BJ (cell line): ENCODE results near the gene TGIF2. TPM values are rescaled to one million over a fixed set of nuclear protein-coding genes. Genes with fewer than 3 reads are reported as not detected.

Source experiments
- CTCF ChIA-PET: fragments of 350-600 bp; formaldehyde crosslinking; extraction: SDS; loops from one replicate; lab custom pipeline; 2021; ENCODE audit warnings: antibody characterized with exemption, inconsistent platforms; lab: Yijun Ruan, JAX
- POLR2A ChIA-PET: fragments of 300-600 bp; sonication (Branson Sonifier 250); formaldehyde crosslinking; extraction: SDS; loops from one replicate; lab custom pipeline; 2021; ENCODE audit warnings: antibody characterized with exemption; lab: Charles Lee
- DNase-seq: peaks from one replicate; pipeline ENCODE4 v3.0.0-alpha.2; 2011; ENCODE audit warnings: low read depth
- H3K27me3 ChIP-seq: 2 replicates; pipeline ENCODE4 v1.6.0; 2011; ENCODE audit warnings: low read length; ENCODE audit not compliant: control insufficient read depth, insufficient read depth
- H3K36me3 ChIP-seq: 2 replicates; pipeline ENCODE4 v1.5.1; 2011; ENCODE audit warnings: low read length; ENCODE audit not compliant: control insufficient read depth, insufficient read depth
- H3K4me3 ChIP-seq: 2 replicates; pipeline ENCODE4 v1.5.1; 2011; ENCODE audit warnings: low read depth, mild to moderate bottlenecking, control low read depth, low read length
- polyA plus RNA-seq: library from polyadenylated mRNA; depleted of rRNA; stranded (reverse); fragments of >200 nt; gene quantifications from 2 replicates; pipeline ENCODE4 v1.2.3, GENCODE V29; 2011
- TF ChIP-seq, protein P1 (sequence below): IDR thresholded peaks from 2 replicates; pipeline ENCODE4 v1.5.1; 2011; ENCODE audit warnings: low read depth, mild to moderate bottlenecking, control low read depth, inconsistent platforms, low read length, moderate library complexity; ENCODE audit not compliant: insufficient read depth

The TGIF2 gene
- polyA plus RNA-seq, 1 experiment, result 10.8 TPM

DNA sequence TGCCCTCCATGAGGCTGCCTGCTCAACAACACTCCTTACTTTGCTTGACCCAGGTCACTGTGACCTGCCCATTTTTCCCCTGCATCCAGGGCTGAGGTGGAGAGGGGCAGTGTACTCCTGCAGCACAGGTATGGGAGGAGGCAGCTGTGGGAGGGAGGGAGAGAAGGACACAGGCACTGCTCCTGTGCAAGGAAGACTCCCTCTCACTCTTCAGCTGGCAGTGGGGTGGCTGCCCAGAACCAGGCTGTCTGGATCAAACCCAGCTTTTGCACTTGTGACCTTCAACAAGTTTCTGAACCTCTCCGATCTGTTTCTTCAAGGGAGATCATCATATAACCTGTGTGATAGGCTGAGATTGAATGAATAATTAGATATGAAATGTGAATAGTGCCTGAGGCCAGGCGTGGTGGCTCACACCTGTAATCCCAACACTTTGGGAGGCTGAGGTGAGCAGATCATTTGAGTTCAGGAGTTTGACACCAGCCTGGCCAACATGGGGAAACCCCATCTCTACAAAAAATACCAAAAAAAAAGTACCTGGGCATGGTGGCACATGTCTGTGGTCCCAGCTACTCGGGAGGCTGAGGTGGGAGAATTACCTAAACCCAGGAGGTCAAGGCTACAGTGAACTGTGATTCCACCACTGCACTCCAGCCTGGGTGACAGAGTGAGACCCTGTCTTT lies 14.1 kb downstream of the TGIF2 start:
- peaks cover 8% of the 10 kb centered on the region for H3K36me3 ChIP-seq
- POLR2A ChIA-PET, result no interaction called here
- CTCF ChIA-PET, result interaction anchor here (0.7 to 4.4 kb wide), 3 partner anchors 11 to 297 kb away, joined by 3 to 26 read pairs (median 4); partner anchors contain the start of gene RAB5IF
- no peak for DNase-seq
- TF ChIP-seq, protein P1, sequence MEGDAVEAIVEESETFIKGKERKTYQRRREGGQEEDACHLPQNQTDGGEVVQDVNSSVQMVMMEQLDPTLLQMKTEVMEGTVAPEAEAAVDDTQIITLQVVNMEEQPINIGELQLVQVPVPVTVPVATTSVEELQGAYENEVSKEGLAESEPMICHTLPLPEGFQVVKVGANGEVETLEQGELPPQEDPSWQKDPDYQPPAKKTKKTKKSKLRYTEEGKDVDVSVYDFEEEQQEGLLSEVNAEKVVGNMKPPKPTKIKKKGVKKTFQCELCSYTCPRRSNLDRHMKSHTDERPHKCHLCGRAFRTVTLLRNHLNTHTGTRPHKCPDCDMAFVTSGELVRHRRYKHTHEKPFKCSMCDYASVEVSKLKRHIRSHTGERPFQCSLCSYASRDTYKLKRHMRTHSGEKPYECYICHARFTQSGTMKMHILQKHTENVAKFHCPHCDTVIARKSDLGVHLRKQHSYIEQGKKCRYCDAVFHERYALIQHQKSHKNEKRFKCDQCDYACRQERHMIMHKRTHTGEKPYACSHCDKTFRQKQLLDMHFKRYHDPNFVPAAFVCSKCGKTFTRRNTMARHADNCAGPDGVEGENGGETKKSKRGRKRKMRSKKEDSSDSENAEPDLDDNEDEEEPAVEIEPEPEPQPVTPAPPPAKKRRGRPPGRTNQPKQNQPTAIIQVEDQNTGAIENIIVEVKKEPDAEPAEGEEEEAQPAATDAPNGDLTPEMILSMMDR, result no peak
- no peaks in the 10 kb centered on the region for H3K27me3 ChIP-seq
- no peak overlapping the region for H3K4me3 ChIP-seq

DNA sequence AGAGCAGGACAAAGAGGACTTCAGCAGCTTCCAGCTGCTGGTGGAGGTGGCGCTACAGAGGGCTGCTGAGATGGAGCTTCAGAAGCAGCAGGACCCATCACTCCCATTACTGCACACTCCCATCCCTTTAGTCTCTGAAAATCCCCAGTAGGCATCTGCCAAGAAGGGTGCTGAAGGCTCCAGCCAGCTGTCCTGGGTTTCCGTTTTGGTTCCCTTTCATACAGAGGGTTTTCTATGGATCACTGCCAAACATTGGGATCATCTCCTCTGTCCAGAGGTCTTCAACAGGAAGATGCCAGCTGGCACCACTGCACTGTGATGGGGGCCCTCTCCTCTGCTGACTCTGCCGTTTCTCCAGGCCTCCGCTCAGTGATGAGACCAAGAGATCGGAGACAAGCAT lies 17.9 kb downstream of the TGIF2 start:
- no peak overlapping the region for H3K4me3 ChIP-seq
- no peaks in the 10 kb centered on the region for H3K27me3 ChIP-seq
- TF ChIP-seq, protein P1, result no peak
- ChIA-PET CTCF (interaction anchor here (1.3 to 4.4 kb wide), 4 partner anchors 14 to 49 kb away, joined by 4 to 26 read pairs (median 11); partner anchors contain the start of genes MYL9 and RAB5IF), POLR2A (no interaction called here)
- DNase-seq, result no peak
- peaks cover 7% of the 10 kb centered on the region for H3K36me3 ChIP-seq

DNA sequence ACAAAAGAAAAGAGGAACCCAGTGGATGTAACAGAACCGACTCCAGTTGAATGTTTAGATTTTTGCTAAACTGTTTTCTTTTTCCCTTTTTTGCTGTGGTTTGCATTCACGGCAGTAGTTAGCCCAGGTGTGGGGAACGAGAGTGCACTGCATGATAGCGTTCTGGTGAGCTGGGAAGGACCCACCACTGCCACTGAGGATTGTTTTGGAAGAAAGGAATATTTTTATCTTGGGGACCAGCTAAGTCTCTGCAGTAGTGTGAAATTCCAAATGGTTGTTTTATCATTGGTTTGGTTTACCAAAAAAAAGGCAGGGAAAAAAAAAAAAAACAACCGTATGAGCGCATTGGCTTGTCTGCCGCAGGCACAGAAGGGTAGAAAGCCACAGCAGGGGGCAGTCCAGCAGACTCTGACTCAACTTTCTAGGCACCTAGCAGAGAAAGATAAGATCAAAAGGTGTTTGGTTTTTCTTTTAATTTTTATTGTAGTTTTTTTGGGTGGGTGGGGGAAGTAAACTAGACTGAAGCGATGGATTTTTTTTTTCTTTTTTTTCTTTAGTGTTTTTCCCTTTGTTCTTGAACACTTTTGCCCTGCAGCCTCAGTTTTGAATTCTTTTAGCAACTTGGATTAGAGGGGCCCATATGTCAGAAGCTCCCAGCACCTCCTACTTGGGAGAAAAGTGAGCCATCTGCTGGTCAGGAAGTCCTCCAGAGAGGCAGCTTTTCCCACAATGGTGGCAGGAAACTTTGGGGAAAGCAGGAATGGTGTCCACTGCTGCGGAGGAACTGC lies 18.7 kb downstream of the TGIF2 start:
- Histone ChIP-seq H3K27me3 (no peaks in the 10 kb centered on the region), H3K36me3 (peaks cover 7% of the 10 kb centered on the region), H3K4me3 (no peak overlapping the region)
- TF ChIP-seq, protein P1, result peak; percentile 61
- ChIA-PET POLR2A (interaction anchor here (0.6 kb wide), 1 partner anchor 244 kb away, joined by 17 read pairs; no protein-coding TSS in a partner anchor), CTCF (interaction anchor here (1.1 to 2.8 kb wide), 5 partner anchors 10 to 50 kb away, joined by 3 to 15 read pairs (median 4); partner anchors contain the start of genes MYL9 and RAB5IF)
- no peak for DNase-seq

DNA sequence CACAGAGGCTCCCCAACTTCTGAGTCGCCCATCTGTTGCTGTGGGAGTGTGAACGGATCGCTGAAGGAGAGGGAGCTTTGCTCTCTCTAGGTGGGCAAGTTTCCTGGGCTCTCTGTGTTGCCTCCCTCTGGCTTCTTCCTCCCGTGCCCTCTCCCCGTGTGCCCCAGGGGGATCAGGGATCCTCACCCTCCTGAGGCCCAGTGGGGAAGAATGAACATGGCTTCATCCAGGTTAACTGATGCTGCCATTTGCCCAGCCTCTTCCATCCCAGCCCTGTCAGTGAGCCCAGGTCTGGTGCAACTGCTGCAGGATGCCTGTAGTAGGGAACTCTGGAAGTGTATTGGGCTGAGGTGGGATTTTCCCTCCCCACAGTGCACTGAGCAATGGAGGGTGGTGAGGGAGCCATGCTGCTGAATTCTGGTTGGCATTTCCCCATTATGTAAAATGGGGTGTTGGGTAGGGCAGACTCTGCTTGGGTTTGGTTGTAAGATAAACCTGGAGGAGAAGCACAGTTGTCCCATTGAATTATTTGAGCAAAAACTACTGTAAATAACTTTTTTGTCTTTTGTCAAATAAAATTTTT lies 20.0 kb downstream of the TGIF2 start:
- DNase-seq, result no peak
- CTCF ChIA-PET, result interaction anchor here (1.3 to 2.8 kb wide), 3 partner anchors 8 to 36 kb away, joined by 3 to 15 read pairs (median 7); partner anchors contain the start of gene TGIF2
- Histone ChIP-seq H3K4me3 (no peak overlapping the region), H3K36me3 (peaks cover 5% of the 10 kb centered on the region; the same call in 1 of the 2 replicates), H3K27me3 (no peaks in the 10 kb centered on the region)
- TF ChIP-seq, protein P1, result no peak
- POLR2A ChIA-PET, result no interaction called here

DNA sequence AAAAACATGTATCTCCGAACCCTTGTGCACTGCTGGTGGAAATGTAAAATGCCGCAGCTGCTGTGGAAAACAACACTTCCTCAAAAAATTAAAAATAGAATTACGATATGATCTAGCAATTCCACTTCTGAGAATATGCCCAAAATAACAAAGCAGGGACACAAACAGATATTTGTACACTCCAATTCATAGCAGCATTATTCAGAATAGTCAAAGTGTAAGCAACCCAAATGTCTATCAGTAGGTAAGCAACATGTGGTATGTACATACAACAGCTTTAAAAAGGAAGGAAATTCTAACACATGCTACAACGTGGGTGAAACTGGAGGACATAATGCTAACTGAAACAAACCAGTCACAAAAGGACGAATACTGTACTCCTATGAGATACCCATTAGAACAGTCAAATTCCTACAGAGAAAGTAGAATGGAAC lies 26.5 kb downstream of the TGIF2 start:
- no peaks in the 10 kb centered on the region for H3K27me3 ChIP-seq
- ChIA-PET CTCF (interaction anchor here (1.9 kb wide), 1 partner anchor 11 kb away, joined by 7 read pairs; no protein-coding TSS in a partner anchor), POLR2A (no interaction called here)
- H3K36me3 ChIP-seq, result no peaks in the 10 kb centered on the region
- no peak for DNase-seq
- H3K4me3 ChIP-seq, result no peak overlapping the region
- TF ChIP-seq, protein P1, result no peak
